Stimulated activated CD8-positive, alpha-beta memory T cell treated with anti-CD3 and anti-CD28 coated beads, Interleukin-12 subunit alpha, Interleukin-12 subunit beta, amount 100 ng/mL, for 1 hour (primary cell): ENCODE results near the gene OPN1MW2.
"Not testable (repeated sequence)": the region's sequence is repeated elsewhere in the genome, so short reads cannot be mapped to it uniquely, and the experiment has no call there.

ENCODE experiments used
- DNase-seq: peaks from one replicate; pipeline ENCODE4 v3.0.0-alpha.2; 2020; ENCODE audit warnings: low read depth

Gene OPN1MW2

DNA sequence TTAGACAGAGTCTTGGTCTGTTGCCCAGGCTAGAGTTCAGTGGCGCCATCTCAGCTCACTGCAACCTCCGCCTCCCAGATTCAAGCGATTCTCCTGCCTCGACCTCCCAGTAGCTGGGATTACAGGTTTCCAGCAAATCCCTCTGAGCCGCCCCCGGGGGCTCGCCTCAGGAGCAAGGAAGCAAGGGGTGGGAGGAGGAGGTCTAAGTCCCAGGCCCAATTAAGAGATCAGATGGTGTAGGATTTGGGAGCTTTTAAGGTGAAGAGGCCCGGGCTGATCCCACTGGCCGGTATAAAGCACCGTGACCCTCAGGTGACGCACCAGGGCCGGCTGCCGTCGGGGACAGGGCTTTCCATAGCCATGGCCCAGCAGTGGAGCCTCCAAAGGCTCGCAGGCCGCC is at the start of gene OPN1MW2:
Gene OPN1MW2 (plus strand): TSS at position 301 of the 400 bp plus-strand sequence. CDS start 60 bp downstream, at position 361.
- DNase-seq = not testable (repeated sequence)

DNA sequence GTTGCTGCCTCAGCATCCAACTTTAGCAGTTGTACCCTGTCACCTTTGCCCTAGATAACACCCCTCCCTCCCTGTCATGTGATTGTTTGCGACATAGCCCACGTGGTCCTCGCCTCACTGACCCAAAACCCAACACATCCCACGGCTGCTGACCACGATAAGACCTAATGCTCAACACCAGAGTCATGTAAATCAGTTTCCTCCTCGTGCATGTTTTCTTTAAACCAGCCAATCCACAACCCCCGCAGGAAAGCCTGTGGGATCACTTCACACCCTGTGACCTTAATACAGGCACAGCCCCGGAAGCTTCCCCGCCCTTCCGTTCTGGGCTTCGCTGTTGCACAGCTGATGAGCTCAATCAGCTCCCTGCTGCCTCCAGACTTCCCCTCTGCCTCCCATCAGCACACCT is 47.0 kb upstream of the OPN1MW2 start:
- DNase-seq = not testable (repeated sequence)

DNA sequence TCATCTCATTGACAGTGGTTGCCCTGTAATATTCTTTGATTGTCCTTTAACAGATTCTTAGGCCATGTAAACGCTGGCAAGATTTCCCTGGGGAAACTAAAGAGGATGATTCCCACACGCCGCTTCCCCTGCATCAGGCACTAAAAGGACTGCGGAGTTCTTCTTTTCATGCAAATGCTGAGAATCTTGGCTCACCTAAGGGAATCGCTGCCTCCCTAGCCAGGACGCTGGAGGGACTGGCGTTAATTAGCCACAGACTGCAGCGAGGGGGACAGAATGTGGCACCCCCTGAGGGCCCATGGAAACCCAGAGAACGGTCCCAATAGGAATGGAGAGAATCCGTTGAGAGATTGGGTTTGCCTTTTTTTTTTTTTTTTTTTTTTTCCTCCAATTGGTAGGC is 45.2 kb upstream of the OPN1MW2 start:
- not testable (repeated sequence) for DNase-seq

DNA sequence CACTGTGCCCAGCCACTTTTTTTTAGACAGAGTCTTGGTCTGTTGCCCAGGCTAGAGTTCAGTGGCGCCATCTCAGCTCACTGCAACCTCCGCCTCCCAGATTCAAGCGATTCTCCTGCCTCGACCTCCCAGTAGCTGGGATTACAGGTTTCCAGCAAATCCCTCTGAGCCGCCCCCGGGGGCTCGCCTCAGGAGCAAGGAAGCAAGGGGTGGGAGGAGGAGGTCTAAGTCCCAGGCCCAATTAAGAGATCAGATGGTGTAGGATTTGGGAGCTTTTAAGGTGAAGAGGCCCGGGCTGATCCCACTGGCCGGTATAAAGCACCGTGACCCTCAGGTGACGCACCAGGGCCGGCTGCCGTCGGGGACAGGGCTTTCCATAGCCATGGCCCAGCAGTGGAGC is 37.3 kb upstream of the OPN1MW2 start, which contains the start of gene OPN1MW:
Gene OPN1MW (plus strand): TSS at position 301 of the 400 bp plus-strand sequence. CDS start 82 bp downstream, at position 383.
- not testable (repeated sequence) for DNase-seq

DNA sequence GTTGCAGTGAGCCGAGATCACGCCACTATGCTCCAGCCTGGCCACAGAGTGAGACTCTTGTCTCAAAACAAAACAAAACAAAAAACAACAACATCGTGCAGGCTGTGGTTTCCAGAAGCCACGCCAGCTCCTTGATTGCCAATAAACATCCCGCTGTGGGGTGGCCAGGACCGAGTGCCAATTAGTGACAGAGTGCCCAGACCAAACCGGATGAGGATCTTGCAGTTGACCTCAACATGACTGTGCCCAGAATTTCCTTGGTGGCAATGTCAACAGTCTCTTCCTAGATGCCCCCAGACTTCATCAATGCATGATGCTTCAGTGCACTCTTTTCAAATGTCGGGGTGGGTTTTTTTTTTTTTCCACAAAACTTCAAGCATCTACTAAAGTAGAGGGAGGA is 35.8 kb upstream of the OPN1MW2 start:
- DNase-seq = not testable (repeated sequence)

DNA sequence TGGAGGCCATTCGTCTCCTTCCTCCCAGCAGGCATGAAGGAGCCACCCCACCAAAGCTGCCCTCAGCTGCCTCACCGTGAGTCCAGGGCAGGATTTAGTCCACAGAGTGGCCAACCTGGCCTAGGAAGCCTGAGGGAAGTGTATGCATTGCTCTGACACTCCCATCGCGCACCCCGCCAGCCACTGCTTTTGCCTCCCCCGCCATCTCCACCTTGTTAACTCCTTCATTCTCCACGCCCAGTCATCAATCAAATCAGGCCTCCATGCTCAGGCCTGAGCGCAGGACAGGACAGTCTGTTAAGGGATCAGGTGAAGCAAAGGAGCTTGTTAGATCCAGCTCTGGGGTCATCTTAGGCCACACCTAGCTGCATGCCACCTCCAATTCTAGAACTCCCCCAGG is 26.7 kb upstream of the OPN1MW2 start:
- not testable (repeated sequence) for DNase-seq

DNA sequence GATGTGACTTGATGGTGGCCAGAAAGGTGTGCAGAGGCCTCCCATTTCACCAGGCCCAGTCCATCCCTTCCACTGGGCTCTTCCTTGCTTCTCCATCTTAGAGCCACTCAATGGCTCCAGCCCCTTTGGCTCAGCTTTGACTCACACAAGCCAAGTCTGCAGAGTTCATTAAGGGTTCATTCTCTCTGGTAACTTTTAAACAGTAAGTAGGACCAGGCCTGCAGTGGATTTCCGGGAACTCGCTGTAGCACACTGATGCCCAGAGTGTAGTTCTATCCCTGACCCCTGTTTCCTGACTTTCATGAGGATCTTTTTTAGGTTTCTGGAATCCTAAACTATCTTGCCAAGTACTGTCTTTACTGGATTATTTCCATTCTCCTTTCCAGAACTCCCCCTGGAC is 25.2 kb upstream of the OPN1MW2 start:
- not testable (repeated sequence) for DNase-seq

DNA sequence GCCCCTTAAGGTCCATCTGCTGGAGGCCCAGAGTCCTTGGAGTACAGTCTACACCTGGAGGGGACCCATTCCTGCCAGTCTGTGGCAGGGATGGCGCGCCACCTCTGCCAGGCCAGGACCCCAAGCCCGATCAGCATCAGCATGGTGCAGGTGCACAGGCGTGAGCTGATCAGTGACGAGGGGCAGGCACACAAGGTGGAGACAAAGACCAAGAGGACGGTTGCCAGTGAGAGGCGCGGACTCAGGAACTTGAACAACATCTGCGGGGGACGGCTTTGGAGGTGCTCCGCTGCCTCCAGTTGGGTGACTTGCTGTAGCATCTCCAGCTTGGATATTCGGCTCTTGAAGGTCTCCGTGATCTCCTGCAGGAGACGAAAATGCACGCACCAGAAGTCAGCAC is 23.1 kb upstream of the OPN1MW2 start:
- not testable (repeated sequence) for DNase-seq

DNA sequence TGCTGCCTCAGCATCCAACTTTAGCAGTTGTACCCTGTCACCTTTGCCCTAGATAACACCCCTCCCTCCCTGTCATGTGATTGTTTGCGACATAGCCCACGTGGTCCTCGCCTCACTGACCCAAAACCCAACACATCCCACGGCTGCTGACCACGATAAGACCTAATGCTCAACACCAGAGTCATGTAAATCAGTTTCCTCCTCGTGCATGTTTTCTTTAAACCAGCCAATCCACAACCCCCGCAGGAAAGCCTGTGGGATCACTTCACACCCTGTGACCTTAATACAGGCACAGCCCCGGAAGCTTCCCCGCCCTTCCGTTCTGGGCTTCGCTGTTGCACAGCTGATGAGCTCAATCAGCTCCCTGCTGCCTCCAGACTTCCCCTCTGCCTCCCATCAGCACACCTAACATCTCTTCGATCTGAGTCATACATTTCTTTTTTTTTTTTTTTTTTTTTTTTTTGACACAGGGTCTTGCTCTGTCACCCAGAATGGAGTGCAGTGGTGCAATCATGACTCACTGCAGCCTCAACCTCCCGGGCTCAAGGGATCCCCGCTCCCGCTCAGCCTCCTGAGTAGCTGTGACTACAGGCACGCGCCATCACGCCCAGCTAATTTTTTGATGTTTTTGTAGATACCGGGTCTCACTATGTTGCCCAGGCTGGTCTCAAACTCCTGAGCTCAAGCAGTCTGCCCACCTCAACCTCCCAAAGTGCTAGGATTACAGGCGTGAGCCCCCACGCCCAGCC is 9.7 kb upstream of the OPN1MW2 start:
- DNase-seq = not testable (repeated sequence)

DNA sequence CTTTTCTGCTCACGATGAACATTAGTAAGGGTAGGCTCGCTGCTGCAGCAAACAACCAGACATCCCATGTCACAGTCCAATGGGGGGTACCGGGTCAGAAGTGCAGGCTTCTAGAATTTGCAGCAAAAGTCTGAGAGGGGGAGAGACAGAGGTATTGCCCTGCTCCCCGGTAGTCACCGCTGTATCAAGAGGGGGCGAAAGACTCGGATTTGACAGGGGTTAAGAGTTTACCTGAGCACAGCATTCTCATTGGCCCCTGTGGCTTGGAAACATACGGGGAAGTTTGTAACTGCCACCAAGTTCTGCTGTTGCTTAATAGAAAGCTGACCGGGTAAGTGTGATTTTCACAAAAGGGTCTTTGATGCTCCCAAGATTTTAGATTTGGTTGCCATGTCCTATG is 8.5 kb upstream of the OPN1MW2 start:
- DNase-seq = not testable (repeated sequence)

DNA sequence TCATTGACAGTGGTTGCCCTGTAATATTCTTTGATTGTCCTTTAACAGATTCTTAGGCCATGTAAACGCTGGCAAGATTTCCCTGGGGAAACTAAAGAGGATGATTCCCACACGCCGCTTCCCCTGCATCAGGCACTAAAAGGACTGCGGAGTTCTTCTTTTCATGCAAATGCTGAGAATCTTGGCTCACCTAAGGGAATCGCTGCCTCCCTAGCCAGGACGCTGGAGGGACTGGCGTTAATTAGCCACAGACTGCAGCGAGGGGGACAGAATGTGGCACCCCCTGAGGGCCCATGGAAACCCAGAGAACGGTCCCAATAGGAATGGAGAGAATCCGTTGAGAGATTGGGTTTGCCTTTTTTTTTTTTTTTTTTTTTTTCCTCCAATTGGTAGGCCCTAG is 8.1 kb upstream of the OPN1MW2 start:
- not testable (repeated sequence) for DNase-seq

DNA sequence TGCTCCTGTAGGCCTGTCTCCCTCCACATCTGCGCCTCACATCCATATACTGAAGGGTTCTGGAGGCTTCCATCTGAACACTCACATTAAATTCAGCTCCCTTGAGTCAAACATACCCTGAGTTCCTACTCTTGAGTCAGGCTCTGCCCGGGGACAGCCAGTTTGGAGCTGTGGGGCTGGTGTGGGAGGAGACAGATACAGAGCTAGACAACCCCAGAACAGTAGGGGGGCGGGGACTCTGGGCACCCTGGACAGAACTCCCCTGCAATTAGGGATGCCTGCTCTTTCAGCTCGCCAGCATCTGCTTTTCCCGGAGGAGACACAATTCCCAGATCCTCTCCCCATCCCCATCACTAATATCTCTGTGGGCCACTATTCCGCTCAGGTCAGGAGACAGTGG is 5.7 kb downstream of the OPN1MW2 start:
- not testable (repeated sequence) for DNase-seq

DNA sequence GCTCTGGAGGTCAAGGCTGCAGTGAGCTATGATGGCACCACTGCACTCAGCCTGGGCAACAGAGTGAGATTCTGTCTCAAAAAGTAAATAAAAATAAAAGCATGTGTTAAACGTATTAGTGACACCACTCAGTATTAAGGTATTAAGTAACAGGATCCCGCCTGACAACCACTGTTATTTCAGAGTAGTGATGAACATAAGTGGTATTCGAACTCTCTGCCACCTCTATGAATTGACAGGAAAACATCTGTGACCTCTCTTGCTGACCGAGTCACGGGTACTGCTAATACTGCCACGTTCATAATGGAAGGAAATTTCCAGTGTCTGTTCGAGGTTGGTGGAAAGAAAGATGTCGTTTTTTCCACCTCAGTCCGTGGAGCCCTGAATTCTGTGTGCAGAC is 7.2 kb downstream of the OPN1MW2 start:
- not testable (repeated sequence) for DNase-seq

DNA sequence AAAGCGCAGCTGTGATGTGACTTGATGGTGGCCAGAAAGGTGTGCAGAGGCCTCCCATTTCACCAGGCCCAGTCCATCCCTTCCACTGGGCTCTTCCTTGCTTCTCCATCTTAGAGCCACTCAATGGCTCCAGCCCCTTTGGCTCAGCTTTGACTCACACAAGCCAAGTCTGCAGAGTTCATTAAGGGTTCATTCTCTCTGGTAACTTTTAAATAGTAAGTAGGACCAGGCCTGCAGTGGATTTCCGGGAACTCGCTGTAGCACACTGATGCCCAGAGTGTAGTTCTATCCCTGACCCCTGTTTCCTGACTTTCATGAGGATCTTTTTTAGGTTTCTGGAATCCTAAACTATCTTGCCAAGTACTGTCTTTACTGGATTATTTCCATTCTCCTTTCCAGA is 11.9 kb downstream of the OPN1MW2 start:
- not testable (repeated sequence) for DNase-seq

DNA sequence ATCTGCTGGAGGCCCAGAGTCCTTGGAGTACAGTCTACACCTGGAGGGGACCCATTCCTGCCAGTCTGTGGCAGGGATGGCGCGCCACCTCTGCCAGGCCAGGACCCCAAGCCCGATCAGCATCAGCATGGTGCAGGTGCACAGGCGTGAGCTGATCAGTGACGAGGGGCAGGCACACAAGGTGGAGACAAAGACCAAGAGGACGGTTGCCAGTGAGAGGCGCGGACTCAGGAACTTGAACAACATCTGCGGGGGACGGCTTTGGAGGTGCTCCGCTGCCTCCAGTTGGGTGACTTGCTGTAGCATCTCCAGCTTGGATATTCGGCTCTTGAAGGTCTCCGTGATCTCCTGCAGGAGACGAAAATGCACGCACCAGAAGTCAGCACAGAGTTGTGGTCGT is 14.1 kb downstream of the OPN1MW2 start:
- DNase-seq = not testable (repeated sequence)

DNA sequence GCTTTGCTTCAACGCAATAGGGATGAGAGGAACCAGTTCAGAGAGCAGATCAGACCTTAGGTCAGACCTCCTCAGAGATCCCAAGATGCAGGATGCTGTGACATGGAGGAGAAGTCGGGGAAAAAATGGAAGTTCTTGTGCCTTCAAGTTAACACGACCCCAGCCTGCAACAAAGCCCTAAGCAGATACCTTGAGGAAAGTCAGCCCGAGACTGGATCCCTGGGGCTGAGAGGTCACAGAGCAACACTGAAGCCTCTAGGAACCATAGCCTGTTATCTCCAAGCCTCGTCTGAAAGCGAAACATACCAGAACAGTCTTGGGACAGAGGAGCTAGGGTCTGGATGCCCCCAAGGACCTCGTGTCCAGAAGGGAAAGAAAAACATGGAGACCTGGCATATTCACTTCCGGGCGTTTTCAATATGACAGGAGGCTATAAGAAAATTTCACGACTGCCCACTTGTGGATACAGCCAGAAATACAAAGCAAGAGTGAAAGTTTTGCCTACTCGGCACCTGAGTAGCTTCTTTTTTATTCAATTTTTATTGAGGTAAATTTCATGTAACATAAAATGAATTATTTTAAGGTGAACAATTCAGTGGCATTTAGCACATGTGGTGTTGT is 19.5 kb downstream of the OPN1MW2 start:
- DNase-seq = not testable (repeated sequence)

DNA sequence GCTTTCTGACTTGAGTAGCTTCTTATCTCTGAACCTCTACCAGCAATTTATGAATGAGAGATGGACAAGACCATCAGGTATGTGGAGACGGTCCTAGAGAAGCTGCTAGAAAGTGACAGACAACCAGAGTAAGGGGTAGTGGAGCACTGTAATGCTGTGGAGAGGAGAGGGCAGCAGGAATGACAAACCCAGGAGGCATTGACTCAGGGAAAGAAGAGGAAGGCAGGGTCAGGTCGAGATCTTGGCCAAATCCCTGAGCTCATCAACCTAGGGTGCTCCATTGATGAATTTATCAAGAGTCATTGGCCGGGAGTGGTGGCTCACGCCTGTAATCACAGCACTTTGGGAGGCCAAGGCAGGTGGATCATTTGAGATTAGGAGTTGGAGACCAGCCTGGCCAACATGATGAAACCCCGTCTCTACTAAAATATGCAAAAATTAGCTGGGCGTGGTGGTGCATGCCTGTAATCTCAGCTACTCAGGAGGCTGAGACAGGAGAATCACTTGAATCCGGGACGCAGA is 20.5 kb downstream of the OPN1MW2 start:
- DNase-seq = not testable (repeated sequence)

DNA sequence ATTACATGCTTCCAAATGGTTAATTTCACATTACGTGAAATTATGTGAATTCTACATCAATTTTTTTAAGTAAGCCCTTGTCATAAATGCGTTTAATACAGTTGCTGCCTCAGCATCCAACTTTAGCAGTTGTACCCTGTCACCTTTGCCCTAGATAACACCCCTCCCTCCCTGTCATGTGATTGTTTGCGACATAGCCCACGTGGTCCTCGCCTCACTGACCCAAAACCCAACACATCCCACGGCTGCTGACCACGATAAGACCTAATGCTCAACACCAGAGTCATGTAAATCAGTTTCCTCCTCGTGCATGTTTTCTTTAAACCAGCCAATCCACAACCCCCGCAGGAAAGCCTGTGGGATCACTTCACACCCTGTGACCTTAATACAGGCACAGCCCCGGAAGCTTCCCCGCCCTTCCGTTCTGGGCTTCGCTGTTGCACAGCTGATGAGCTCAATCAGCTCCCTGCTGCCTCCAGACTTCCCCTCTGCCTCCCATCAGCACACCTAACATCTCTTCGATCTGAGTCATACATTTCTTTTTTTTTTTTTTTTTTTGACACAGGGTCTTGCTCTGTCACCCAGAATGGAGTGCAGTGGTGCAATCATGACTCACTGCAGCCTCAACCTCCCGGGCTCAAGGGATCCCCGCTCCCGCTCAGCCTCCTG is 28.0 kb downstream of the OPN1MW2 start:
- DNase-seq = not testable (repeated sequence)

DNA sequence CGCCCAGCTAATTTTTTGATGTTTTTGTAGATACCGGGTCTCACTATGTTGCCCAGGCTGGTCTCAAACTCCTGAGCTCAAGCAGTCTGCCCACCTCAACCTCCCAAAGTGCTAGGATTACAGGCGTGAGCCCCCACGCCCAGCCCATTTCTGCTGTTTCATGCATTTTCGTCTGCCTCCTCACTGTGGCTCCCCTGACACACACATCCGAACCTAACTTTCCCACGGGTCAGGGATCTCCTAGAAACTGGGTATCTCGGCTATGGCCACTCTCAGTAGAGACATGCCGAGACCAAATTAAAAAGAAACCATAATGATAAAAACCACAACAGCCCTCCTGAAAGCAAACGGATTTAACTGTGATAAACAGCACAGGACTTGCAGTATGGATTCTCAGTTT is 28.5 kb downstream of the OPN1MW2 start:
- DNase-seq = not testable (repeated sequence)

DNA sequence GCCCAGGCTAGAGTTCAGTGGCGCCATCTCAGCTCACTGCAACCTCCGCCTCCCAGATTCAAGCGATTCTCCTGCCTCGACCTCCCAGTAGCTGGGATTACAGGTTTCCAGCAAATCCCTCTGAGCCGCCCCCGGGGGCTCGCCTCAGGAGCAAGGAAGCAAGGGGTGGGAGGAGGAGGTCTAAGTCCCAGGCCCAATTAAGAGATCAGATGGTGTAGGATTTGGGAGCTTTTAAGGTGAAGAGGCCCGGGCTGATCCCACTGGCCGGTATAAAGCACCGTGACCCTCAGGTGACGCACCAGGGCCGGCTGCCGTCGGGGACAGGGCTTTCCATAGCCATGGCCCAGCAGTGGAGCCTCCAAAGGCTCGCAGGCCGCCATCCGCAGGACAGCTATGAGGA is 37.7 kb downstream of the OPN1MW2 start, which contains the start of gene OPN1MW3:
Gene OPN1MW3 (plus strand): TSS at position 301 of the 400 bp plus-strand sequence. CDS start 38 bp downstream, at position 339.
- DNase-seq = not testable (repeated sequence)

DNA sequence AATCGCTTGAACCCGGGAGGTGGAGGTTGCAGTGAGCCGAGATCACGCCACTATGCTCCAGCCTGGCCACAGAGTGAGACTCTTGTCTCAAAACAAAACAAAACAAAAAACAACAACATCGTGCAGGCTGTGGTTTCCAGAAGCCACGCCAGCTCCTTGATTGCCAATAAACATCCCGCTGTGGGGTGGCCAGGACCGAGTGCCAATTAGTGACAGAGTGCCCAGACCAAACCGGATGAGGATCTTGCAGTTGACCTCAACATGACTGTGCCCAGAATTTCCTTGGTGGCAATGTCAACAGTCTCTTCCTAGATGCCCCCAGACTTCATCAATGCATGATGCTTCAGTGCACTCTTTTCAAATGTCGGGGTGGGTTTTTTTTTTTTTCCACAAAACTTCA is 39.2 kb downstream of the OPN1MW2 start:
- not testable (repeated sequence) for DNase-seq

DNA sequence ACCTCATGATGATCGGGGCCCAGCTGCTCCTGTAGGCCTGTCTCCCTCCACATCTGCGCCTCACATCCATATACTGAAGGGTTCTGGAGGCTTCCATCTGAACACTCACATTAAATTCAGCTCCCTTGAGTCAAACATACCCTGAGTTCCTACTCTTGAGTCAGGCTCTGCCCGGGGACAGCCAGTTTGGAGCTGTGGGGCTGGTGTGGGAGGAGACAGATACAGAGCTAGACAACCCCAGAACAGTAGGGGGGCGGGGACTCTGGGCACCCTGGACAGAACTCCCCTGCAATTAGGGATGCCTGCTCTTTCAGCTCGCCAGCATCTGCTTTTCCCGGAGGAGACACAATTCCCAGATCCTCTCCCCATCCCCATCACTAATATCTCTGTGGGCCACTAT is 43.5 kb downstream of the OPN1MW2 start:
- DNase-seq = not testable (repeated sequence)
